NCI-H526 (cell line): Measurements from ENCODE around the gene LRP1-AS.

Experiments used
- DNase-seq, 2 experiments: peaks; one replicate each; lab custom pipeline; 2025; lab: John Stamatoyannopoulos, UW

The LRP1-AS gene

GRCh38 chr12:57141249-57141648 is 6.2 kb downstream of the LRP1-AS start:
- no peak for DNase-seq

- DNase-seq: no peak
Observed at GRCh38 chr12:57139796-57140649, 7.4 kb downstream of the LRP1-AS start.

- no peak for DNase-seq
Observed at GRCh38 chr12:57138526-57139272, 8.7 kb downstream of the LRP1-AS start.

GRCh38 chr12:57135527-57136326 is 11.7 kb downstream of the LRP1-AS start:
- no peak for DNase-seq

GRCh38 chr12:57134949-57135348 is 12.5 kb downstream of the LRP1-AS start:
- no peak for DNase-seq

- no peak for DNase-seq
Observed at GRCh38 chr12:57133916-57134315, 13.5 kb downstream of the LRP1-AS start.

GRCh38 chr12:57133013-57133569 is 14.3 kb downstream of the LRP1-AS start:
- DNase-seq: no peak

- DNase-seq: no peak
Observed at GRCh38 chr12:57131896-57132744, 15.3 kb downstream of the LRP1-AS start.

- DNase-seq: no peak
Observed at GRCh38 chr12:57130941-57131340, 16.5 kb downstream of the LRP1-AS start.

- DNase-seq: no peak
Observed at GRCh38 chr12:57129889-57130288, 17.5 kb downstream of the LRP1-AS start.

- no peak for DNase-seq
Observed at GRCh38 chr12:57129321-57129842, 18.0 kb downstream of the LRP1-AS start.

GRCh38 chr12:57128519-57129247 is 18.7 kb downstream of the LRP1-AS start:
- no peak for DNase-seq

GRCh38 chr12:57127726-57128518 is 19.5 kb downstream of the LRP1-AS start, which contains the start of gene LRP1:
Gene LRP1 (plus strand): TSS chr12:57128483. CDS start chr12:57128965, 482 bp downstream.
- peak; percentile 23 to 87 for DNase-seq

- DNase-seq: peak; percentile 23 to 67
Observed at GRCh38 chr12:57127101-57127725, 20.2 kb downstream of the LRP1-AS start.

- DNase-seq: no peak
Observed at GRCh38 chr12:57126561-57126960, 20.9 kb downstream of the LRP1-AS start.

- no peak for DNase-seq
Observed at GRCh38 chr12:57126061-57126460, 21.4 kb downstream of the LRP1-AS start.

GRCh38 chr12:57124261-57124877 is 23.1 kb downstream of the LRP1-AS start:
- DNase-seq: peak; percentile 64 to 84

GRCh38 chr12:57123813-57124212 is 23.6 kb downstream of the LRP1-AS start:
- no peak for DNase-seq
